ENCODE results near the gene TAF1L.
"Not testable (repeated sequence)": the region's sequence is repeated elsewhere in the genome, so short reads cannot be mapped to it uniquely, and the experiment has no call there.

Gene TAF1L

DNA sequence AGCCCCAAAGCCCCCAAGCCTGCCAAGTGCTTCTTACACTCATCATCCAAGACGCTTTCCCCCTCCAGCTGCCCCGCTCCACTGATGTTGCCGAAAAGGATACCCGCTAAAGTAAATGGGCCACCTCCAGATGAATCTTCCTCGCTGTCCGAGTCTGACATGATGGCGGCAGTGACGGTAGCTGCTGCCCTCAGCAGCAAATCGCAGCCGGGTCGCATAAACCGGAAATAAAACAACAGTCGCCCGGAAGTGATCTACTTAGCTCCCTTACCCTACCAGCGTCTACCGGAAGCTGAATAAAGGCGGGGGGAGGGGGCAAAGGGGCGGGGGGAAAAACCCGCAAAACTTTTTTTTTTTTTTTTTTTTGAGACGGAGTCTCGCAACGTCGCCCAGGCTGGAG, at the start of gene TAF1L:
TAF1L (minus strand) TSS at position 308 of the 400 bp plus-strand sequence; CDS start at position 218, 90 bp downstream.
- intact Hi-C loops (cut with DNase I) = no loop called here
- peak in 2 of 10 donors; percentile 69 to 74 for DNase-seq

- intact Hi-C loops (cut with DNase I) = no loop called here
- no peak for DNase-seq
Observed at GRCh38 chr9:32681751-32682150, 46.3 kb upstream of the TAF1L start.

DNA sequence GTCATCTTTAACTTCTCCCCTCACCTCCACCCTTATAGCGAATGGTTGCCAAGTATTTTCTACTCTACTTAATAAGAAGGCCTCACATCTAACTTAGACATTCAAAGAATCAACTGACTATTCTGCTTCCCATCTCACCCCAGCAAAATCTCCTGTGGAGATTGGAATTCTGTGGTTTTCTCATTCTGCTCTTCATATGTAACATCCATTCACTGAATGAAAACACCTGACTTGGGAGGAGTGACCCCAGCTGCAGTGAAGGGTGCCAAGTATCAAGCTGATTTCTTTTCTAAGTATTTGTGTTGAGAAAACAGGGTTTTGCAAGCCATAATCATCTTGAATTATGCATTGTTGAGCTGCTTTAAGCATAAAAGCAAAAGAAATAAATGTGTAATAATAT, 42.5 kb upstream of the TAF1L start:
- DNase-seq = no peak

DNA sequence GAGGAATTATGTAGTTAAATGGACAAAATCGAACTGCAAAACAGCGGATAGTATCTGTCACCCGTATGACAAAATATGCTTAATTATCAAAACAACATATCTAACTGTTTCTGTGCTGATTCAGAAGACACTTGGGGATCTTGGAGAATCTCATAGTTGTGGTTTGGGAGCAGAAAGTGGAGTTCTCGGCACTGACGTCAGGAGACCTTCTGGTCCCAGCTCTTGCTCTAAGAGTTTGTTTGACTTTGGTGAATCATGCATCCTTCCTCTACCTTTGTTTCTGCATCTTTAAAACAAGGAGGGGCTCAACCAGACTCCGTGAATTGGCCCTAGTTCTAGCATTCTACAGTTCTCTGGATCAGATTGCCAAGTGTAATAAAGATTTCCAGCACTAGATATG, 37.0 kb upstream of the TAF1L start:
- intact Hi-C loops (cut with DNase I) = no loop called here
- DNase-seq = no peak

More for the DNA sequence above, 42.5 kb upstream of the TAF1L start:
- intact Hi-C loops (cut with DNase I) = no loop called here

GRCh38 chr9:32671333-32671732, 35.9 kb upstream of the TAF1L start:
- intact Hi-C loops (cut with DNase I) = no loop called here
- DNase-seq = peak in 8 of 10 donors; percentile 37 to 93 (median 48)

DNA sequence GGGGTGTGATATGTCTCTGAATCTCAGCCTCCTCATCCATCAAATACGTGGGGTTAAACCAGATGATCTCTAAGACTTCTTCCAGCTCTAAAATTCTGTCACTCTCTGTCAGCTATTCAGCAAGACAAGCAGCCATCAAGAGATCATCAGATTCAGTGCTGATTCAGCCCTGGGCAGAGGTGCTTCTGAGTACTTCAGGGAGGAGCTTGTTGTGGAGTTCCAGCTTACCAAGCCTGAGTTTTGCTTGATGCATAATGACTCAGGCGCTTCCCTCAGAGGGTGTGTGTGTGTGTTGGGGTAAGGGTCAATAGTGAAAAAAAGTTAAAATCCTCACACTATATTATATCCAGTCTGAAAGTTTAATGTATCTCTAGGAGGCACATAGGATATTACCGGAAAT, 29.6 kb upstream of the TAF1L start:
- no peak for DNase-seq
- intact Hi-C loops (cut with DNase I) = no loop called here

DNA sequence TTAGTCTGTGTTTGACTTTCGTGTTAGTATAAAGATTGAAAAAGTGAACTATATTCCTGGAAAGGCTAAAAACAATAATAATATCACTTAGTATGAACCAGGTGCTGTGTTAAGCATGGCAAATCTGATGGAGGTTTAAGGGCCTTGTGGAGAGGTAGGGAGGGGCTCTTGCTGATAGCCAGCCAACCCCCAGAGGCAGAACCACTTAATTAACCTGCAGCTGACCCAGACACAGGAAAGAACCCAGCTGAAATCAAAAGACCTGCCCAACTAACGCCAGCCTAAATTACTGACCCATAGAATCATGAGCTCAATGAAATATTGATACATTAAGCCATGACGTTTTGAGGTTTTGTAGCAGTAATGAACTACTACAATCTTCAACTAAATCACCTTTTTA, 28.3 kb upstream of the TAF1L start:
- intact Hi-C loops (cut with DNase I) = no loop called here
- no peak for DNase-seq

DNA sequence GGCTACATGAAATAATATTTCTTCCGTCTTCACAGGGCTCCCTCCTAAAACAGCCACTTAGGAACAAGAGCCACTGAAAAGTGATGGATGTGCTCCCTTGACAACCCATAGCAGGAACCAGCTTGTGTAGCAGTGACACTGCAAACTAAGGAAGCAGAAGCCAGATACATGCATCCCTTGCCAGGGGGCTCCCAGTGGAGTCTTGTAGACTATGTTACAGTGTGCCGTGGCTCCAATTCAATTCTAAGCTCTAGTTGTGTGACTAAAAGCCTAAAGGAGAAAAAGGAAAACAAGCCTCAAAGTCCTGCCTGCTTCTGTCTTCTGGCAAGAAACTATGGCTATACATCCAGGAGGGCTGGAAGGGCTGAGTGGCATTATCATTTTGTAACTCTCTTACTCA, 12.2 kb upstream of the TAF1L start:
- no peak for DNase-seq
- intact Hi-C loops (cut with DNase I) = no loop called here

DNA sequence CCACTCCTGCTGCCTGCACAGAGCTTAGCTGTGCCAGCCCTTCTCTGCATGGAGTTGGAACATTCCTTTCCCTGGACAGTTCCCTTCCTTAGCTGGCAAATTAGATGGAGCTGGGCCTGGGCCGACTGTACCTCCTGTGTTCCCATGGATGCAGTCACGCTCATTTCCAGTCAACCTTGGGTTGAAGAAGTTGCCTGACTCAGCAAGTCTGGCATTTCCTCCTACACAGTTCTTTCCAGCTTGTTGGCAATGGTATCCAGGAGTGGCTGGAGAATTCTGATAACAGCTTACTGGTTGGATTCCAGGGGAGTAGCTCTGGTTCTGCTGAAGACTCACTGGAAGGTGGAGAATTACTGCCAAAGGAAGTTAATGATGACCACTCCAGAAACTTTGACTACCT, 9.2 kb upstream of the TAF1L start:
- intact Hi-C loops (cut with DNase I) = no loop called here
- no peak for DNase-seq

- intact Hi-C loops (cut with DNase I); DNase-seq: not testable (repeated sequence)
Observed at GRCh38 chr9:32633151-32633550, 2.3 kb downstream of the TAF1L start.

- intact Hi-C loops (cut with DNase I) = no loop called here
- no peak for DNase-seq
Observed at GRCh38 chr9:32631991-32632390, 3.5 kb downstream of the TAF1L start.

DNA sequence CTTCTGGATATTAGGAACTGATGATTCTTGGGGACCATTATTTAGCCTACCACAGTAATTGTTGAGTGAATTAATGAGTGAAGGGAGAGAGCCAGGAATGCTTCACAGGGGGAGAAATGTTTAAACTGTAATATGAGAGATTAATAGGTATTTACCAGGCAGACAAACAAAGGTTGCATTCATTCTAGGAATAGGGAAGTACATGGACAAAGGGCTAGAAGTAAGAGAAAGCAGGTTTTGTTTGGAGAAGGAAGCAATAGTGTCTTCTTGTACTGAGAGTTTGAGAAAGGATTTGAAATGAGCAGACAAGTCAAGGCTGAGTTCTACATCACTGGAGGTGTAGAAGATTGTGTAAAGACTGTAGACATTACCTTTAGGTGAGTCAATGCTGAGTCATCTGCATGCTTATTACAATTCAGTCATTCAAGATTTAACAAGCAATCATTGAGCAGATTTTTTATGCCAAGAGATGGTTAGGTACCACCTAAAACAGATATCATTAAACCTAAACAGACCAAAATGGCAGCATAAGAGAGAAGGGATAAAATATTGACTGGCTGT, 8.0 kb downstream of the TAF1L start:
- intact Hi-C loops (cut with DNase I) = no loop called here
- no peak for DNase-seq

GRCh38 chr9:32625320-32625719, 10.1 kb downstream of the TAF1L start:
- no peak for DNase-seq
- intact Hi-C loops (cut with DNase I) = no loop called here

- no peak for DNase-seq
- intact Hi-C loops (cut with DNase I) = no loop called here
Observed at GRCh38 chr9:32622948-32623347, 12.5 kb downstream of the TAF1L start.

DNA sequence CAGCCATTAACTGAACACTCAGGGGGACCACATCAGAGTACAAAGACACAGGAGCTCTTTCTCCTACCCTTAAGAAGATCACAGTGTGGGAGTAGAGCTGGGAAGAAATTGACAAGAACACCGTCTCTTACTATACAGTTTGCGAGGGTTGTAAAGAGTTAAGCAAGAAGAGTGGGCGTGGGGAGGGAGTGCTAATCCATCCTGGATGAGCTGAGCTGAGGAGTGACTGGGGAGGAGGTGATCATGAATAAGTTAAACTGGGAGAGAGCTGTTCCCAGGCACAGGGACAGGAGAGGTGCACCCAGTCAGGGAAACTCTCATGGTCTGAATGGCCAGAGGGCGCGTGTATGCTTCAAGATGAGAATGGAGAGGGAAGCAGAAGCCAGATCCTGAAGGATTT, 17.2 kb downstream of the TAF1L start:
- intact Hi-C loops (cut with DNase I) = no loop called here
- no peak for DNase-seq

GRCh38 chr9:32606811-32607210, 28.7 kb downstream of the TAF1L start:
- no peak for DNase-seq
- intact Hi-C loops (cut with DNase I) = no loop called here

- no peak for DNase-seq
- intact Hi-C loops (cut with DNase I) = no loop called here
Observed at GRCh38 chr9:32603914-32604852, 31.3 kb downstream of the TAF1L start.

GRCh38 chr9:32599021-32599420, 36.4 kb downstream of the TAF1L start:
- DNase-seq; intact Hi-C loops (cut with DNase I): not testable (repeated sequence)

DNA sequence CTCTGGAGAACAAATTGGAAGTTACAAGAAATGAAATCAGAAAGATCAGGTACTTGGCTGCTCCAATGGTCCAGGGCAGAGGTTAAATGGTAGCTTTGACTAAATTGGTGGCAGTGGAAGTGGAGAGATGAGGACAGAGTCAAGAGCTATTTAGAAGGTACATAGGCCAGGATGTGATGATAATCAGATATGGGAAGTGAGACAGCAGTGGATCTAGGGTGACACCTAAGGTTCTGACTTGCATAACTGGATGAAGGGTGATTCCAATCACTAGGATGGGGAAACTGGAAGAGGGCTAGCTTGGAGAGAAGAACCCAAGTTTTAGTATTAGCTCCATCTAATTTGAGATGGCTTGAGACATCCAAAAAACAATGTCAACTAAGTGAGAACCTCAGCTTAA, 38.5 kb downstream of the TAF1L start:
- DNase-seq = no peak
- intact Hi-C loops (cut with DNase I) = no loop called here

DNA sequence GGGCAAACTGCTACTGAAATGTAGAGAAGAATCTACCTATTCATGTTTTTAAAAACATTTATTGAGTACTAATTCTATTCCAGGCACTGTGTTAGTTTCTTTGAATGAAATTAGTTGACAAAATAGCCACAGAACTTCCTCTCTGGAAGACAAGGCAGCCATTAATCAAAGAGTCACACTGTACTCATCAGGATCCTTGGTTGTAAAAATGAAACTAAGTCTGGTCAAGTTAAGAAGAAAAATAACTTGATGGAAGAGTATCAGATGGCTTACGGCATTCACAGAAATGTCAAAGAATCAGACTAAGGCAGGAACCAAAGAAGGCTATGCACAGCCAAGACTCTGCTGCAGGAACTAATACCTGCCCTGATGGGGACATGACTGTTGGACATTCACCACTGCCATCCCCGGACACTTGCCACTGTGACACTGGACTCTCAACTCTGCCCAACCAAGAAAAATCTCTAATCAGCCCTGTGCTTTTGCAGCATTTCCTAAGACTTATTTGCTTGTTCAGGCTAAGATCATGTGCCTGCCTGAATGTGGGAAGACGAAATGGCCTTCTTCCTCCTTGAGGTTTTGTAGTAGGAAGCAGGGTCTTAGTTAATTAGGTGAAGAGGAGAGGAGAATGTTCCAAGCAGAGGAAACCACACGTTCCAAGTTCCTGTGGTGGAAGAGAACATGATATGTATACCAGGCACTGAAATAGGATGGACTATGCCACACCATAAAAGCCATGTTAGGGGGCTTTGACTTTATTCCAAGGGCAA, 39.2 kb downstream of the TAF1L start:
- no peak for DNase-seq
- intact Hi-C loops (cut with DNase I) = no loop called here

GRCh38 chr9:32590898-32591297, 44.6 kb downstream of the TAF1L start:
- intact Hi-C loops (cut with DNase I) = no loop called here

More at GRCh38 chr9:32590898-32591297, 44.6 kb downstream of the TAF1L start:
- DNase-seq = no peak

Measured in posterior cingulate gyrus (tissue), 11 donors.